HepG2 (cell line): ENCODE data around the gene BTBD19. TPM values are rescaled to one million over a fixed set of nuclear protein-coding genes. Genes with fewer than 3 reads are reported as not detected.

Experiments
- FOXJ3 ChIP-seq: sonication (generic); formaldehyde crosslinking; IDR thresholded peaks from 2 replicates; pipeline ENCODE4 v1.4.0; 2020; ENCODE audit warnings: missing genetic modification reagents, mild to moderate bottlenecking, borderline replicate concordance
- GATA4 ChIP-seq: sonication (generic); IDR thresholded peaks from 2 replicates; pipeline ENCODE4 v1.6.1; 2016; ENCODE audit warnings: antibody characterized with exemption, low read depth, borderline replicate concordance
- HMGXB3 ChIP-seq: sonication (generic); formaldehyde crosslinking; IDR thresholded peaks from 2 replicates; pipeline ENCODE4 v1.4.0; 2020; ENCODE audit warnings: missing genetic modification reagents, borderline replicate concordance
- HNRNPUL1 ChIP-seq: fragments of 200-400 bp; formaldehyde crosslinking; IDR thresholded peaks from 2 replicates; pipeline ENCODE4 v1.6.1; 2017; ENCODE audit warnings: low read depth, mild to moderate bottlenecking, low read length, moderate library complexity
- KMT2A ChIP-seq: sonication (generic); formaldehyde crosslinking; IDR thresholded peaks from 2 replicates; pipeline ENCODE4 v1.4.0; 2020; ENCODE audit warnings: missing genetic modification reagents
- NFIC ChIP-seq: IDR thresholded peaks from 2 replicates; pipeline ENCODE4 v1.6.1; 2012; ENCODE audit warnings: mild to moderate bottlenecking, low read length, inconsistent platforms
- SATB2 ChIP-seq: sonication (generic); formaldehyde crosslinking; IDR thresholded peaks from 2 replicates; pipeline ENCODE4 v1.5.0; 2020; ENCODE audit warnings: missing genetic modification reagents
- SOX5 ChIP-seq: IDR thresholded peaks from 2 replicates; pipeline ENCODE4 v1.6.1; 2016; ENCODE audit warnings: borderline replicate concordance
- SSRP1 ChIP-seq: IDR thresholded peaks from 2 replicates; pipeline ENCODE4 v1.6.1; 2016; ENCODE audit warnings: control low read depth
- YY1 ChIP-seq: IDR thresholded peaks from 2 replicates; pipeline ENCODE4 v1.6.1; 2011; ENCODE audit warnings: low read length, low read depth, moderate library complexity, mild to moderate bottlenecking; ENCODE audit not compliant: insufficient read depth, insufficient replicate concordance
- ZBTB2 ChIP-seq: sonication (generic); formaldehyde crosslinking; IDR thresholded peaks from 2 replicates; pipeline ENCODE4 v1.8.0; 2022; ENCODE audit warnings: low read depth, missing genetic modification reagents
- ZBTB42 ChIP-seq: sonication (generic); formaldehyde crosslinking; IDR thresholded peaks from 2 replicates; pipeline ENCODE4 v1.5.0; 2020; ENCODE audit warnings: mild to moderate bottlenecking, missing genetic modification reagents
- ZNF383 ChIP-seq: sonication (generic); formaldehyde crosslinking; IDR thresholded peaks from 2 replicates; pipeline ENCODE4 v1.4.0; 2020; ENCODE audit warnings: missing genetic modification reagents, mild to moderate bottlenecking, borderline replicate concordance
- ZNF549 ChIP-seq: sonication (generic); formaldehyde crosslinking; IDR thresholded peaks from 2 replicates; pipeline ENCODE4 v1.5.0; 2020; ENCODE audit warnings: missing genetic modification reagents
- ZNF576 ChIP-seq: sonication (generic); formaldehyde crosslinking; IDR thresholded peaks from 2 replicates; pipeline ENCODE4 v1.4.0; 2020; ENCODE audit warnings: mild to moderate bottlenecking, missing genetic modification reagents
- ZNF781 ChIP-seq: sonication (generic); formaldehyde crosslinking; IDR thresholded peaks from 2 replicates; pipeline ENCODE4 v1.5.1; 2020; ENCODE audit warnings: borderline replicate concordance, mild to moderate bottlenecking, missing genetic modification reagents; ENCODE audit errors: not compliant biosample characterization
- polyA plus RNA-seq, 8 experiments: library from polyadenylated mRNA; depleted of rRNA in 3 of 8; stranded (reverse) in 7 of 8; unstranded in 1 of 8; fragments of >200 nt; fragmentation: Illumina TruSeq in 4 of 8; extraction: Trizol in 4 of 8; gene quantifications; 2 replicates each; pipeline versions ENCODE4 v1.2.1 to v1.2.3, GENCODE V29; 2011 to 2016; ENCODE audit warnings: low read depth in 4 of 8, missing spikeins in 1 of 8, mixed read lengths in 1 of 8; ENCODE audit not compliant: insufficient read depth in 1 of 8
- total RNA-seq, 5 experiments: library from RNA; depleted of rRNA; stranded (reverse); fragments of >200 nt; fragmentation: Illumina TruSeq; extraction: Trizol; gene quantifications; 2 replicates each; pipeline ENCODE4 v1.2.3, GENCODE V29; 2016; ENCODE audit warnings: low read depth in 1 of 5
- TF ChIP-seq, protein P1 (sequence below): sonication (generic); formaldehyde crosslinking; IDR thresholded peaks from 2 replicates; pipeline ENCODE4 v1.4.0; 2020; ENCODE audit warnings: missing genetic modification reagents
- TF ChIP-seq, protein P2 (sequence below): sonication (generic); formaldehyde crosslinking; IDR thresholded peaks from 2 replicates; pipeline ENCODE4 v1.5.0; 2020; ENCODE audit warnings: mild to moderate bottlenecking, missing genetic modification reagents

Gene BTBD19
- total and polyA plus RNA-seq, 2 of the 13 experiments (the other 11 are each of a cell fraction or from before 2014, with no cell fraction given), result 2.7 to 6.7 TPM

DNA sequence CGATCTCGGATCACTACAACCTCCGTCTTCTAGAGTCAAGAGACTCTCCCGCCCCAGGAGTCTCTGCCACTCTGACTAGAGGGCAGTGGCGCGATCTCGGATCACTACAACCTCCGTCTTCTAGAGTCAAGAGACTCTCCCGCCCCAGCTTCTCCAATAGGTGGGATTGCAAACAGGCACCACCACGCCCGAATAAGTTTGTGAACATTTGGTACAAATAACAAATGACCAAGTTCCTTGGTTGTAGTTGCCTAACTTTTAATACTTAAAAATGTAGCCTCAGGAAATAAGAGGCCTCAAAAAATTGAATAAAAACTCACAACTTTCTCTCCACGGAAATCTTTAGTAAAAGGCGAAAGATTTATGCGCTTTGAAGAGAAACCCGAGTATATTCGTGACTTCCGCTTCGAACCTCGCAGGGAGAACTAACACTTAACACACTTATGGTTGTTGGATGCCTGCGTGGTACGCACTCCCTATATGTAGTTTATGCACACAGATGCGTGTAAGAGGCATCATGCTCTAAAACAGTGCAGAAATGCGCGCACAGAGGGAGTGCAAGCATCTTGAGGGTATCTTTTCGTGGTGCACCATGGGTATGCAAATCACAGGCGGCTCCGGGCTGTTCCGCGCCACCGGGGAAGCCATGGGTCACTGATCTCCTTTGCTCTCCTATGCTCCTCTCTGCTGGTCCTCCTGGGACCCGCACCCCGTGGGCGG lies 11.4 kb downstream of the BTBD19 start (continued):
- TF ChIP-seq, protein P1, sequence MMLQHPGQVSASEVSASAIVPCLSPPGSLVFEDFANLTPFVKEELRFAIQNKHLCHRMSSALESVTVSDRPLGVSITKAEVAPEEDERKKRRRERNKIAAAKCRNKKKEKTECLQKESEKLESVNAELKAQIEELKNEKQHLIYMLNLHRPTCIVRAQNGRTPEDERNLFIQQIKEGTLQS (CRISPR knock-in tag), result no peak
- TF ChIP-seq ZNF576 (CRISPR knock-in tag) (no peak), ZNF549 (CRISPR knock-in tag) (no peak), HNRNPUL1 (no peak), ZBTB42 (no peak), SSRP1 (peak; percentile 97), SOX5 (CRISPR knock-in tag) (peak; percentile 54; the same call in 1 of the 2 replicates), FOXJ3 (CRISPR knock-in tag) (0 out of 2 replicates have a peak, but pooled peaks have one; percentile 15), SATB2 (no peak), YY1 (peak; percentile 61), ZBTB2 (CRISPR knock-in tag) (0 out of 2 replicates have a peak, but pooled peaks have one; percentile 58), NFIC (peak; percentile 90), GATA4 (peak; percentile 93), ZNF781 (peak; percentile 77), HMGXB3 (CRISPR knock-in tag) (peak; percentile 80; the same call in 1 of the 2 replicates), ZNF383 (peak; percentile 92; the same call in 1 of the 2 replicates), KMT2A (CRISPR knock-in tag) (peak; percentile 37)
- TF ChIP-seq, protein P2, sequence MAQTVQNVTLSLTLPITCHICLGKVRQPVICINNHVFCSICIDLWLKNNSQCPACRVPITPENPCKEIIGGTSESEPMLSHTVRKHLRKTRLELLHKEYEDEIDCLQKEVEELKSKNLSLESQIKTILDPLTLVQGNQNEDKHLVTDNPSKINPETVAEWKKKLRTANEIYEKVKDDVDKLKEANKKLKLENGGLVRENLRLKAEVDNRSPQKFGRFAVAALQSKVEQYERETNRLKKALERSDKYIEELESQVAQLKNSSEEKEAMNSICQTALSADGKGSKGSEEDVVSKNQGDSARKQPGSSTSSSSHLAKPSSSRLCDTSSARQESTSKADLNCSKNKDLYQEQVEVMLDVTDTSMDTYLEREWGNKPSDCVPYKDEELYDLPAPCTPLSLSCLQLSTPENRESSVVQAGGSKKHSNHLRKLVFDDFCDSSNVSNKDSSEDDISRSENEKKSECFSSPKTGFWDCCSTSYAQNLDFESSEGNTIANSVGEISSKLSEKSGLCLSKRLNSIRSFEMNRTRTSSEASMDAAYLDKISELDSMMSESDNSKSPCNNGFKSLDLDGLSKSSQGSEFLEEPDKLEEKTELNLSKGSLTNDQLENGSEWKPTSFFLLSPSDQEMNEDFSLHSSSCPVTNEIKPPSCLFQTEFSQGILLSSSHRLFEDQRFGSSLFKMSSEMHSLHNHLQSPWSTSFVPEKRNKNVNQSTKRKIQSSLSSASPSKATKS (CRISPR knock-in tag), result 0 out of 2 replicates have a peak, but pooled peaks have one; percentile 50
